HepG2 (cell line): ENCODE results near the gene MON1A. TPM values are rescaled to one million over a fixed set of nuclear protein-coding genes. Genes with fewer than 3 reads are reported as not detected.

Experiments
- ELF3 ChIP-seq: IDR thresholded peaks from 2 replicates; pipeline ENCODE4 v1.6.1; 2016; ENCODE audit warnings: missing genetic modification reagents, missing compliant biosample characterization
- ETV5 ChIP-seq: IDR thresholded peaks from 2 replicates; pipeline ENCODE4 v1.6.1; 2018; ENCODE audit warnings: missing biosample characterization, missing genetic modification reagents, inconsistent platforms, borderline replicate concordance
- EZH2 ChIP-seq: conservative IDR thresholded peaks from 2 replicates; pipeline ENCODE4 v1.6.1; 2012; ENCODE audit warnings: mild to moderate bottlenecking, low read depth, low read length, moderate library complexity
- FOXC1 ChIP-seq: sonication (generic); formaldehyde crosslinking; IDR thresholded peaks from 2 replicates; pipeline ENCODE4 v1.8.0; 2022; ENCODE audit warnings: mild to moderate bottlenecking, missing genetic modification reagents, borderline replicate concordance
- HOXD1 ChIP-seq: sonication (generic); formaldehyde crosslinking; IDR thresholded peaks from 2 replicates; pipeline ENCODE4 v1.5.0; 2020; ENCODE audit warnings: missing genetic modification reagents
- KLF11 ChIP-seq: IDR thresholded peaks from 2 replicates; pipeline ENCODE4 v1.6.1; 2016; ENCODE audit warnings: missing compliant biosample characterization
- MAFG ChIP-seq: sonication (generic); formaldehyde crosslinking; IDR thresholded peaks from 2 replicates; pipeline ENCODE4 v1.5.1; 2020; ENCODE audit warnings: mild to moderate bottlenecking, missing genetic modification reagents
- PPARG ChIP-seq: conservative IDR thresholded peaks from 2 replicates; pipeline ENCODE4 v1.6.1; 2016; ENCODE audit warnings: missing biosample characterization, missing genetic modification reagents
- RFXAP ChIP-seq: sonication (generic); formaldehyde crosslinking; IDR thresholded peaks from 2 replicates; pipeline ENCODE4 v1.4.0; 2020; ENCODE audit warnings: missing genetic modification reagents, borderline replicate concordance
- RORA ChIP-seq: sonication (generic); formaldehyde crosslinking; IDR thresholded peaks from 2 replicates; pipeline ENCODE4 v1.5.0; 2020; ENCODE audit warnings: mild to moderate bottlenecking, missing genetic modification reagents, moderate library complexity
- SAP130 ChIP-seq: IDR thresholded peaks from 2 replicates; pipeline ENCODE4 v1.6.1; 2016; ENCODE audit warnings: low read depth
- ZFAT ChIP-seq: sonication (generic); formaldehyde crosslinking; conservative IDR thresholded peaks from 2 replicates; pipeline ENCODE4 v1.8.1; 2023; ENCODE audit warnings: missing genetic modification reagents, inconsistent platforms
- ZNF17 ChIP-seq: sonication (generic); formaldehyde crosslinking; IDR thresholded peaks from 2 replicates; pipeline ENCODE4 v1.5.0; 2020; ENCODE audit warnings: mild to moderate bottlenecking, missing genetic modification reagents
- ZNF225 ChIP-seq: sonication (generic); formaldehyde crosslinking; IDR thresholded peaks from 2 replicates; pipeline ENCODE4 v1.4.0; 2020; ENCODE audit warnings: mild to moderate bottlenecking, missing genetic modification reagents
- ZNF260 ChIP-seq: sonication (generic); formaldehyde crosslinking; IDR thresholded peaks from 2 replicates; pipeline ENCODE4 v1.4.0; 2020; ENCODE audit warnings: missing genetic modification reagents, low read depth, mild to moderate bottlenecking, borderline replicate concordance
- ZNF468 ChIP-seq: sonication (generic); formaldehyde crosslinking; IDR thresholded peaks from 2 replicates; pipeline ENCODE4 v1.8.0; 2022; ENCODE audit warnings: mild to moderate bottlenecking, moderate library complexity, missing genetic modification reagents
- ZNF570 ChIP-seq: sonication (generic); formaldehyde crosslinking; IDR thresholded peaks from 2 replicates; pipeline ENCODE4 v1.4.0; 2020; ENCODE audit warnings: mild to moderate bottlenecking, missing genetic modification reagents, borderline replicate concordance
- ZNF737 ChIP-seq: sonication (generic); formaldehyde crosslinking; IDR thresholded peaks from 2 replicates; pipeline ENCODE4 v1.5.0; 2020; ENCODE audit warnings: missing genetic modification reagents, mild to moderate bottlenecking, borderline replicate concordance
- ZSCAN22 ChIP-seq: sonication (generic); formaldehyde crosslinking; IDR thresholded peaks from 2 replicates; pipeline ENCODE4 v1.4.0; 2020; ENCODE audit warnings: mild to moderate bottlenecking, missing genetic modification reagents
- ZSCAN25 ChIP-seq: sonication (generic); formaldehyde crosslinking; IDR thresholded peaks from 2 replicates; pipeline ENCODE4 v1.8.0; 2022; ENCODE audit warnings: mild to moderate bottlenecking, missing genetic modification reagents
- polyA plus RNA-seq, 8 experiments: library from polyadenylated mRNA; depleted of rRNA in 3 of 8; stranded (reverse) in 7 of 8; unstranded in 1 of 8; fragments of >200 nt; fragmentation: Illumina TruSeq in 4 of 8; extraction: Trizol in 4 of 8; gene quantifications; 2 replicates each; pipeline versions ENCODE4 v1.2.1 to v1.2.3, GENCODE V29; 2011 to 2016; ENCODE audit warnings: low read depth in 4 of 8, missing spikeins in 1 of 8, mixed read lengths in 1 of 8; ENCODE audit not compliant: insufficient read depth in 1 of 8
- total RNA-seq, 5 experiments: library from RNA; depleted of rRNA; stranded (reverse); fragments of >200 nt; fragmentation: Illumina TruSeq; extraction: Trizol; gene quantifications; 2 replicates each; pipeline ENCODE4 v1.2.3, GENCODE V29; 2016; ENCODE audit warnings: low read depth in 1 of 5
- TF ChIP-seq, protein P1 (sequence below): IDR thresholded peaks from 2 replicates; pipeline ENCODE4 v1.6.1; 2018; ENCODE audit warnings: missing genetic modification reagents, mild to moderate bottlenecking, missing compliant biosample characterization
- TF ChIP-seq, protein P2 (sequence below): sonication (generic); formaldehyde crosslinking; IDR thresholded peaks from 2 replicates; pipeline ENCODE4 v1.4.0; 2020; ENCODE audit warnings: missing genetic modification reagents
- TF ChIP-seq, protein P3 (sequence below): sonication (generic); formaldehyde crosslinking; IDR thresholded peaks from 2 replicates; pipeline ENCODE4 v1.4.0; 2020; ENCODE audit warnings: missing genetic modification reagents
- TF ChIP-seq, protein P4 (sequence below): IDR thresholded peaks from 2 replicates; pipeline ENCODE4 v1.6.1; 2016; ENCODE audit warnings: missing compliant biosample characterization, missing genetic modification reagents, borderline replicate concordance
- TF ChIP-seq, protein P5 (sequence below): sonication (generic); formaldehyde crosslinking; IDR thresholded peaks from 2 replicates; pipeline ENCODE4 v1.8.1; 2022; ENCODE audit warnings: low read depth, mild to moderate bottlenecking, missing genetic modification reagents

Gene MON1A
- total and polyA plus RNA-seq, 2 of the 13 experiments (the other 11 are each of a cell fraction or from before 2014, with no cell fraction given): 4.6 to 9.0 TPM

- TF ChIP-seq HOXD1 (CRISPR knock-in tag): no peak
- TF ChIP-seq, protein P1, sequence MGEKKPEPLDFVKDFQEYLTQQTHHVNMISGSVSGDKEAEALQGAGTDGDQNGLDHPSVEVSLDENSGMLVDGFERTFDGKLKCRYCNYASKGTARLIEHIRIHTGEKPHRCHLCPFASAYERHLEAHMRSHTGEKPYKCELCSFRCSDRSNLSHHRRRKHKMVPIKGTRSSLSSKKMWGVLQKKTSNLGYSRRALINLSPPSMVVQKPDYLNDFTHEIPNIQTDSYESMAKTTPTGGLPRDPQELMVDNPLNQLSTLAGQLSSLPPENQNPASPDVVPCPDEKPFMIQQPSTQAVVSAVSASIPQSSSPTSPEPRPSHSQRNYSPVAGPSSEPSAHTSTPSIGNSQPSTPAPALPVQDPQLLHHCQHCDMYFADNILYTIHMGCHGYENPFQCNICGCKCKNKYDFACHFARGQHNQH (CRISPR knock-in tag): peak; percentile 78; the same call in 1 of the 2 replicates
- TF ChIP-seq ZSCAN25 (CRISPR knock-in tag): no peak
- no peak for TF ChIP-seq ZNF737 (CRISPR knock-in tag)
- peak; percentile 81 for TF ChIP-seq SAP130 (CRISPR knock-in tag)
- TF ChIP-seq ZNF260: no peak
- TF ChIP-seq FOXC1 (CRISPR knock-in tag): no peak
- TF ChIP-seq KLF11: no peak
- TF ChIP-seq, protein P2, sequence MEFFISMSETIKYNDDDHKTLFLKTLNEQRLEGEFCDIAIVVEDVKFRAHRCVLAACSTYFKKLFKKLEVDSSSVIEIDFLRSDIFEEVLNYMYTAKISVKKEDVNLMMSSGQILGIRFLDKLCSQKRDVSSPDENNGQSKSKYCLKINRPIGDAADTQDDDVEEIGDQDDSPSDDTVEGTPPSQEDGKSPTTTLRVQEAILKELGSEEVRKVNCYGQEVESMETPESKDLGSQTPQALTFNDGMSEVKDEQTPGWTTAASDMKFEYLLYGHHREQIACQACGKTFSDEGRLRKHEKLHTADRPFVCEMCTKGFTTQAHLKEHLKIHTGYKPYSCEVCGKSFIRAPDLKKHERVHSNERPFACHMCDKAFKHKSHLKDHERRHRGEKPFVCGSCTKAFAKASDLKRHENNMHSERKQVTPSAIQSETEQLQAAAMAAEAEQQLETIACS (CRISPR knock-in tag): no peak
- TF ChIP-seq, protein P3, sequence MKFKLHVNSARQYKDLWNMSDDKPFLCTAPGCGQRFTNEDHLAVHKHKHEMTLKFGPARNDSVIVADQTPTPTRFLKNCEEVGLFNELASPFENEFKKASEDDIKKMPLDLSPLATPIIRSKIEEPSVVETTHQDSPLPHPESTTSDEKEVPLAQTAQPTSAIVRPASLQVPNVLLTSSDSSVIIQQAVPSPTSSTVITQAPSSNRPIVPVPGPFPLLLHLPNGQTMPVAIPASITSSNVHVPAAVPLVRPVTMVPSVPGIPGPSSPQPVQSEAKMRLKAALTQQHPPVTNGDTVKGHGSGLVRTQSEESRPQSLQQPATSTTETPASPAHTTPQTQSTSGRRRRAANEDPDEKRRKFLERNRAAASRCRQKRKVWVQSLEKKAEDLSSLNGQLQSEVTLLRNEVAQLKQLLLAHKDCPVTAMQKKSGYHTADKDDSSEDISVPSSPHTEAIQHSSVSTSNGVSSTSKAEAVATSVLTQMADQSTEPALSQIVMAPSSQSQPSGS (CRISPR knock-in tag): peak; percentile 19; the same call in 1 of the 2 replicates
- TF ChIP-seq ZNF225 (CRISPR knock-in tag): 0 out of 2 replicates have a peak, but pooled peaks have one; percentile 18
- no peak for TF ChIP-seq ZFAT (CRISPR knock-in tag)
- no peak for TF ChIP-seq MAFG
- TF ChIP-seq ZNF570 (CRISPR knock-in tag): no peak
- no peak for TF ChIP-seq ETV5 (CRISPR knock-in tag)
- no peak for TF ChIP-seq ZNF17
- TF ChIP-seq, protein P4, sequence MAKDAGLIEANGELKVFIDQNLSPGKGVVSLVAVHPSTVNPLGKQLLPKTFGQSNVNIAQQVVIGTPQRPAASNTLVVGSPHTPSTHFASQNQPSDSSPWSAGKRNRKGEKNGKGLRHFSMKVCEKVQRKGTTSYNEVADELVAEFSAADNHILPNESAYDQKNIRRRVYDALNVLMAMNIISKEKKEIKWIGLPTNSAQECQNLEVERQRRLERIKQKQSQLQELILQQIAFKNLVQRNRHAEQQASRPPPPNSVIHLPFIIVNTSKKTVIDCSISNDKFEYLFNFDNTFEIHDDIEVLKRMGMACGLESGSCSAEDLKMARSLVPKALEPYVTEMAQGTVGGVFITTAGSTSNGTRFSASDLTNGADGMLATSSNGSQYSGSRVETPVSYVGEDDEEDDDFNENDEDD (CRISPR knock-in tag): peak; percentile 37; the same call in 1 of the 2 replicates
- TF ChIP-seq ZNF468: no peak
- TF ChIP-seq EZH2: no peak
- no peak for TF ChIP-seq RFXAP (CRISPR knock-in tag)
- TF ChIP-seq ZSCAN22 (CRISPR knock-in tag): no peak
- TF ChIP-seq, protein P5, sequence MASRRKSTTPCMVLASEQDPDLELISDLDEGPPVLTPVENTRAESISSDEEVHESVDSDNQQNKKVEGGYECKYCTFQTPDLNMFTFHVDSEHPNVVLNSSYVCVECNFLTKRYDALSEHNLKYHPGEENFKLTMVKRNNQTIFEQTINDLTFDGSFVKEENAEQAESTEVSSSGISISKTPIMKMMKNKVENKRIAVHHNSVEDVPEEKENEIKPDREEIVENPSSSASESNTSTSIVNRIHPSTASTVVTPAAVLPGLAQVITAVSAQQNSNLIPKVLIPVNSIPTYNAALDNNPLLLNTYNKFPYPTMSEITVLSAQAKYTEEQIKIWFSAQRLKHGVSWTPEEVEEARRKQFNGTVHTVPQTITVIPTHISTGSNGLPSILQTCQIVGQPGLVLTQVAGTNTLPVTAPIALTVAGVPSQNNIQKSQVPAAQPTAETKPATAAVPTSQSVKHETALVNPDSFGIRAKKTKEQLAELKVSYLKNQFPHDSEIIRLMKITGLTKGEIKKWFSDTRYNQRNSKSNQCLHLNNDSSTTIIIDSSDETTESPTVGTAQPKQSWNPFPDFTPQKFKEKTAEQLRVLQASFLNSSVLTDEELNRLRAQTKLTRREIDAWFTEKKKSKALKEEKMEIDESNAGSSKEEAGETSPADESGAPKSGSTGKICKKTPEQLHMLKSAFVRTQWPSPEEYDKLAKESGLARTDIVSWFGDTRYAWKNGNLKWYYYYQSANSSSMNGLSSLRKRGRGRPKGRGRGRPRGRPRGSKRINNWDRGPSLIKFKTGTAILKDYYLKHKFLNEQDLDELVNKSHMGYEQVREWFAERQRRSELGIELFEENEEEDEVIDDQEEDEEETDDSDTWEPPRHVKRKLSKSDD (CRISPR knock-in tag): no peak
- TF ChIP-seq RORA (CRISPR knock-in tag): no peak
- 0 out of 2 replicates have a peak, but pooled peaks have one; percentile 27 for TF ChIP-seq PPARG (CRISPR knock-in tag)
- TF ChIP-seq ELF3: 0 out of 2 replicates have a peak, but pooled peaks have one; percentile 46
Measured at GRCh38 chr3:49873623-49874022, 56.0 kb downstream of the MON1A start (continued).
